ENCODE data around the gene GTPBP2. TPM values are rescaled to one million over a fixed set of nuclear protein-coding genes. Genes with fewer than 3 reads are reported as not detected.
"Not testable (repeated sequence)": the region's sequence is repeated elsewhere in the genome, so short reads cannot be mapped to it uniquely, and the experiment has no call there.

Gene GTPBP2
- total RNA-seq, 1 experiment from 2014 or later, result 186 TPM

- H3K27ac Mint-ChIP-seq (ENCODE audit: unreplicated experiment), result no peak overlapping the region
- BruUV-seq (replicated peaks), result no TSS peak
- H3K36me3 Mint-ChIP-seq (ENCODE audit: insufficient read depth, unreplicated experiment), result peaks cover 38% of the 10 kb centered on the region
- CTCF ChIA-PET, result interaction anchor here (0.7 to 5.5 kb wide), 6 partner anchors 14 to 111 kb away, joined by 3 to 41 read pairs (median 5); partner anchors contain the start of gene MRPS18A
- peaks cover 40% of the 10 kb centered on the region for H3K4me1 Mint-ChIP-seq (ENCODE audit: low read depth, unreplicated experiment)
- H3K9me3 Mint-ChIP-seq (ENCODE audit: low read depth, unreplicated experiment), result no peaks in the 10 kb centered on the region
- H3K4me3 Mint-ChIP-seq (ENCODE audit: low read depth, unreplicated experiment), result no peak overlapping the region
- TF ChIP-seq, protein P1, sequence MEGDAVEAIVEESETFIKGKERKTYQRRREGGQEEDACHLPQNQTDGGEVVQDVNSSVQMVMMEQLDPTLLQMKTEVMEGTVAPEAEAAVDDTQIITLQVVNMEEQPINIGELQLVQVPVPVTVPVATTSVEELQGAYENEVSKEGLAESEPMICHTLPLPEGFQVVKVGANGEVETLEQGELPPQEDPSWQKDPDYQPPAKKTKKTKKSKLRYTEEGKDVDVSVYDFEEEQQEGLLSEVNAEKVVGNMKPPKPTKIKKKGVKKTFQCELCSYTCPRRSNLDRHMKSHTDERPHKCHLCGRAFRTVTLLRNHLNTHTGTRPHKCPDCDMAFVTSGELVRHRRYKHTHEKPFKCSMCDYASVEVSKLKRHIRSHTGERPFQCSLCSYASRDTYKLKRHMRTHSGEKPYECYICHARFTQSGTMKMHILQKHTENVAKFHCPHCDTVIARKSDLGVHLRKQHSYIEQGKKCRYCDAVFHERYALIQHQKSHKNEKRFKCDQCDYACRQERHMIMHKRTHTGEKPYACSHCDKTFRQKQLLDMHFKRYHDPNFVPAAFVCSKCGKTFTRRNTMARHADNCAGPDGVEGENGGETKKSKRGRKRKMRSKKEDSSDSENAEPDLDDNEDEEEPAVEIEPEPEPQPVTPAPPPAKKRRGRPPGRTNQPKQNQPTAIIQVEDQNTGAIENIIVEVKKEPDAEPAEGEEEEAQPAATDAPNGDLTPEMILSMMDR (IDR thresholded peaks at IDR 0.05; ENCODE audit: unreplicated experiment), result no peak
- DNase-seq, result peak; percentile 30
- H3K27me3 Mint-ChIP-seq (ENCODE audit: unreplicated experiment), result no peaks in the 10 kb centered on the region
- intact Hi-C loops (cut with micrococcal nuclease; ENCODE audit: unreplicated experiment), result loop anchor here (5.0 kb wide), 3 partner anchors 37 to 337 kb away; no protein-coding TSS in a partner anchor
These were observed 36.3 kb upstream of the GTPBP2 start for GRCh38 chr6:43665376-43665775.

DNA sequence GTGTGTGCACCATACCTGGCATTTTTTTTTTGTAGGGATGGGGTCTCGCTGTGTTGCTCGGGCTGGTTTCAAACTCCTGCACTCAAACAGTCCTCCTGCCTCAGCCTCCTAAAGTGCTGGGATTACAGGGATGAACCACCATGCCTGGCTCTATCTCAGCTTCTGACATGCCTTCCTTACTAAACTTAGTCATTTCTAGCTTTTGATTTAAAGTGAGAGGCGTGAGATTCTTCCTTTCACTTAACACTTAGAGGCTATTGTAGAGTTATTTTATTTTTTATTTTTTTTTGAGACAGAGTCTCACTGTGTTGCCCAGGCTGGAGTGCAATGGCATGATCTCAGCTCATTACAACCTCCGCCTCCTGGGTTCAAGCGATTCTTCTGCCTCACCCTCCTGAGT lies 33.9 kb upstream of the GTPBP2 start:
- intact Hi-C loops (cut with micrococcal nuclease; ENCODE audit: unreplicated experiment); H3K27ac Mint-ChIP-seq (ENCODE audit: unreplicated experiment); H3K27me3 Mint-ChIP-seq (ENCODE audit: unreplicated experiment); CTCF ChIA-PET; BruUV-seq (replicated peaks); H3K4me3 Mint-ChIP-seq (ENCODE audit: low read depth, unreplicated experiment); DNase-seq; H3K9me3 Mint-ChIP-seq (ENCODE audit: low read depth, unreplicated experiment): not testable (repeated sequence)
- Mint-ChIP-seq H3K4me1 (ENCODE audit: low read depth, unreplicated experiment) (peaks cover 26% of the 10 kb centered on the region), H3K36me3 (ENCODE audit: insufficient read depth, unreplicated experiment) (peaks cover 14% of the 10 kb centered on the region)

GRCh38 chr6:43658161-43658560 lies 29.1 kb upstream of the GTPBP2 start:
- Mint-ChIP-seq H3K4me1 (ENCODE audit: low read depth, unreplicated experiment) (no peaks in the 10 kb centered on the region), H3K9me3 (ENCODE audit: low read depth, unreplicated experiment) (no peaks in the 10 kb centered on the region), H3K4me3 (ENCODE audit: low read depth, unreplicated experiment) (no peak overlapping the region), H3K27me3 (ENCODE audit: unreplicated experiment) (no peaks in the 10 kb centered on the region), H3K27ac (ENCODE audit: unreplicated experiment) (no peak overlapping the region), H3K36me3 (ENCODE audit: insufficient read depth, unreplicated experiment) (no peaks in the 10 kb centered on the region)
- CTCF ChIA-PET, result no interaction called here
- no TSS peak for BruUV-seq (replicated peaks)
- DNase-seq, result no peak
- intact Hi-C loops (cut with micrococcal nuclease; ENCODE audit: unreplicated experiment), result no loop called here
- TF ChIP-seq, protein P1 (IDR thresholded peaks at IDR 0.05; ENCODE audit: unreplicated experiment), result no peak

DNA sequence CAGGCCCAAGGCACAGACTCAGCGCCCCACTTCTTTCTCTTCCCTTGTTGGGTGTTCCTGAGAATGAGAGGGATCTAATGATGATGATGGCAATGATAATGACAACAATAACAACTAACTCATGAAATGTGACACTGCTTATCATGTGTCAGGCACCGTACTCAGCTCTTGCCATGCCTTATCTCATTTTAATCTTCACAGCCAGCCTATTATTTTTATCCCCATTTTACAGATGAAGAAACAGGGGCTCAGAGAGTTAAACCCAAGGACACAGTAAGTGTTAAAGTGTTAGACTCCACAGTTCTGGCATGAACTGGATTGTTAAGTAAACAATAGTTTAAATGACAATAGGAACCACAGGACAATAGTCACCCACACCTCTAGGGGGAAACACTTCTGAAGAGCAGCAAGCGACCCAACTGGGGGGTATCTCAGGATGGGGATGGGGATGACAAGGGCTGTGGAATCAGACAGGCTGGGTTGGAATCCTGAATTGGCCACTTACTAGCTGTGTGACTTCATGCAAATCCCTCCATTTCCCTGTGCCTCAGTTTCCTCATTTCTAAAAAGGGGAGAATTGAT lies 28.2 kb upstream of the GTPBP2 start:
- no peaks in the 10 kb centered on the region for H3K27me3 Mint-ChIP-seq (ENCODE audit: unreplicated experiment)
- no peaks in the 10 kb centered on the region for H3K9me3 Mint-ChIP-seq (ENCODE audit: low read depth, unreplicated experiment)
- no peak overlapping the region for H3K4me3 Mint-ChIP-seq (ENCODE audit: low read depth, unreplicated experiment)
- DNase-seq, result no peak
- H3K4me1 Mint-ChIP-seq (ENCODE audit: low read depth, unreplicated experiment), result no peaks in the 10 kb centered on the region
- no TSS peak for BruUV-seq (replicated peaks)
- H3K36me3 Mint-ChIP-seq (ENCODE audit: insufficient read depth, unreplicated experiment), result no peaks in the 10 kb centered on the region
- intact Hi-C loops (cut with micrococcal nuclease; ENCODE audit: unreplicated experiment), result no loop called here
- CTCF ChIA-PET, result no interaction called here
- TF ChIP-seq, protein P1 (IDR thresholded peaks at IDR 0.05; ENCODE audit: unreplicated experiment), result no peak
- H3K27ac Mint-ChIP-seq (ENCODE audit: unreplicated experiment), result no peak overlapping the region

DNA sequence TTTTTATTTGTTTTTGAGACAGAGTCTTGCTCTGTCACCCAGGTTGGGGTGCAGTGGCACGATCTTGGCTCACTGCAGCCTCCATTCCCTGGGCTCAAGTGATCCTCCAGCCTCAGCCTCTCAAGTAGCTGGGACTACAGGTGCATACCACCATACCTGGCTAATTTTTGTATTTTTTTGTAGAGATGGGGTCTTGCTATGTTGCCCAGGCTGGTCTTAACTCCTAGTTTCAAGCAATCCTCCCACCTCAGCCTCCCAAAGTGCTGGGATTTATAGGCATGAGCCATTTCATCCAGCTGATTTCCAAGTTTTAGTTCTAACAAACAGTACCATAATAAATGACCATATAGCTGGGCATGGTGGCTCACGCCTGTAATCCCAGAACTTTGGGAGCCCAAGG lies 23.8 kb upstream of the GTPBP2 start:
- H3K4me1 Mint-ChIP-seq (ENCODE audit: low read depth, unreplicated experiment); intact Hi-C loops (cut with micrococcal nuclease; ENCODE audit: unreplicated experiment); BruUV-seq (replicated peaks); H3K36me3 Mint-ChIP-seq (ENCODE audit: insufficient read depth, unreplicated experiment); H3K27me3 Mint-ChIP-seq (ENCODE audit: unreplicated experiment); H3K9me3 Mint-ChIP-seq (ENCODE audit: low read depth, unreplicated experiment); DNase-seq; H3K27ac Mint-ChIP-seq (ENCODE audit: unreplicated experiment); H3K4me3 Mint-ChIP-seq (ENCODE audit: low read depth, unreplicated experiment): not testable (repeated sequence)
- CTCF ChIA-PET, result interaction anchor here (0.7 kb wide), 2 partner anchors 420 to 668 kb away, joined by 4 to 5 read pairs; no protein-coding TSS in a partner anchor

All from Calu3 (cell line).